CD4-positive, alpha-beta T cell (primary cell): ENCODE data around the gene UBE2E1. TPM values are rescaled to one million over a fixed set of nuclear protein-coding genes. Genes with fewer than 3 reads are reported as not detected.
A peak's percentile ranks its signal among the peaks of the same experiment; 100 is the strongest.

ENCODE experiments used
- ATAC-seq: fragments of 200-7000 bp; cut with Tn5 transposase; one replicate; pipeline ENCODE4 v1.10.0; 2022; ENCODE audit warnings: mild to moderate bottlenecking; ENCODE audit not compliant: poor library complexity
- CTCF ChIA-PET: fragments of 350-600 bp; sonication (Branson Sonifier 250); formaldehyde crosslinking; loops from one replicate; lab custom pipeline; 2021; ENCODE audit warnings: antibody characterized with exemption, inconsistent platforms; lab: Charles Lee
- POLR2A ChIA-PET: fragments of 350-600 bp; sonication (Branson Sonifier 250); formaldehyde crosslinking; loops from one replicate; lab custom pipeline; 2021; ENCODE audit warnings: antibody characterized with exemption, inconsistent platforms; lab: Charles Lee
- DNase-seq, 14 experiments: peaks; one replicate each; pipeline ENCODE4 v3.0.0-alpha.2; 2013 to 2020; ENCODE audit warnings: mixed read lengths in 2 of 14
- H3K27ac ChIP-seq, 2 donors: one replicate each; pipeline versions ENCODE4 v1.5.1 to v1.7.0; 2013; ENCODE audit warnings: low read length in 2 of 2, low read depth in 1 of 2, mild to moderate bottlenecking in 1 of 2
- H3K27me3 ChIP-seq, 2 experiments: 1 replicate in 1 of 2; 2 replicates in 1 of 2; pipeline versions ENCODE4 v1.6.1 to v1.7.0; 2013; ENCODE audit warnings: low read length in 2 of 2, control low read depth in 1 of 2, mild to moderate bottlenecking in 1 of 2, moderate library complexity in 1 of 2; ENCODE audit not compliant: insufficient read depth in 2 of 2, control insufficient read depth in 1 of 2
- H3K36me3 ChIP-seq: one replicate; pipeline ENCODE4 v1.6.1; 2013; ENCODE audit warnings: low read length, control low read depth; ENCODE audit not compliant: insufficient read depth
- H3K4me1 ChIP-seq: one replicate; pipeline ENCODE4 v1.6.1; 2013; ENCODE audit warnings: low read length, control low read depth; ENCODE audit not compliant: insufficient read depth
- H3K4me3 ChIP-seq: one replicate; pipeline ENCODE4 v1.5.1; 2013; ENCODE audit warnings: mild to moderate bottlenecking, low read length, moderate library complexity
- H3K9me3 ChIP-seq, 2 experiments: 1 replicate in 1 of 2; 2 replicates in 1 of 2; pipeline versions ENCODE4 v1.6.1 to v1.7.0; 2013; ENCODE audit warnings: low read length in 2 of 2, mild to moderate bottlenecking in 2 of 2, control low read depth in 1 of 2, moderate library complexity in 1 of 2; ENCODE audit not compliant: control insufficient read depth in 1 of 2, insufficient read depth in 1 of 2
- H3K27ac Mint-ChIP-seq: one replicate; pipeline ENCODE4 v1.8.0; 2020; ENCODE audit warnings: mixed read lengths
- H3K27me3 Mint-ChIP-seq: one replicate; pipeline ENCODE4 v1.8.0; 2021; ENCODE audit warnings: mixed read lengths
- H3K36me3 Mint-ChIP-seq: one replicate; pipeline ENCODE4 v1.8.0; 2021; ENCODE audit warnings: low read depth, mixed read lengths
- H3K4me1 Mint-ChIP-seq: one replicate; pipeline ENCODE4 v1.8.0; 2021; ENCODE audit warnings: low read depth, mixed read lengths
- H3K4me3 Mint-ChIP-seq: one replicate; pipeline ENCODE4 v1.8.0; 2020; ENCODE audit warnings: mild to moderate bottlenecking, mixed read lengths
- H3K9me3 Mint-ChIP-seq: one replicate; pipeline ENCODE4 v1.8.0; 2020; ENCODE audit warnings: mixed read lengths
- CTCF ChIP-seq: fragments of 200-600 bp; IDR thresholded peaks from one replicate; pipeline ENCODE4 v1.8.0; 2022; ENCODE audit warnings: antibody characterized with exemption, mild to moderate bottlenecking
- intact Hi-C, 2 experiments: fragments of 100-400 bp; cut with DNase I in 1 of 2; cut with micrococcal nuclease in 1 of 2; formaldehyde crosslinking; loops; one replicate each; pipeline versions ENCODE4 v1.15.1 to v1.9.0; 2023 to 2025; cut with DNase I, micrococcal nuclease
- total RNA-seq, 174 experiments: library from RNA in 2 of 174; stranded (reverse) in 2 of 174; gene quantifications; one replicate each; pipeline ENCODE4 v1.2.3 and lab custom pipeline; 2021 to 2026

Gene UBE2E1
- total RNA-seq, 2 experiments from 2014 or later = 49.8 to 52.2 TPM

- Mint-ChIP-seq H3K27me3 (no peaks in the 10 kb centered on the region), H3K9me3 (no peaks in the 10 kb centered on the region), H3K27ac (peak overlapping the region; percentile 82), H3K36me3 (peaks cover 48% of the 10 kb centered on the region), H3K4me3 (peak overlapping the region; percentile 98), H3K4me1 (peaks cover 68% of the 10 kb centered on the region)
- Histone ChIP-seq H3K36me3 (no peaks in the 10 kb centered on the region), H3K4me3 (no peak overlapping the region), H3K27me3 (no peaks in the 10 kb centered on the region), H3K4me1 (peaks cover 37% of the 10 kb centered on the region), H3K9me3 (no peaks in the 10 kb centered on the region), H3K27ac (peak overlapping the region; percentile 3 to 56)
- no peak for ATAC-seq
- intact Hi-C loops = loop anchor here in 1 of 2 experiments (5.0 to 10.0 kb wide), 3 partner anchors 109 to 1976 kb away; partner anchors contain the start of genes NGLY1, NKIRAS1, NR1D2 and RPL15
- TF ChIP-seq CTCF = no peak
- peak in 1 of 14 experiments; percentile 7 for DNase-seq
- POLR2A ChIA-PET = interaction anchor here (1.9 to 7.4 kb wide), 2 partner anchors 109 to 136 kb away, joined by 5 to 63 read pairs; partner anchors contain the start of genes NKIRAS1, NR1D2 and RPL15
- CTCF ChIA-PET = interaction anchor here (1.0 kb wide), 1 partner anchor 17 kb away, joined by 3 read pairs; no protein-coding TSS in a partner anchor
Observed at GRCh38 chr3:23808525-23808924, 2.8 kb downstream of the UBE2E1 start.

GRCh38 chr3:23809294-23809693 is 3.5 kb downstream of the UBE2E1 start:
- Mint-ChIP-seq H3K9me3 (no peaks in the 10 kb centered on the region), H3K36me3 (peaks cover 48% of the 10 kb centered on the region), H3K27ac (peak overlapping the region; percentile 82), H3K4me1 (peaks cover 69% of the 10 kb centered on the region), H3K27me3 (no peaks in the 10 kb centered on the region), H3K4me3 (peak overlapping the region; percentile 98)
- Histone ChIP-seq H3K27ac (peak overlapping the region in 1 of 2 donors; percentile 23), H3K9me3 (no peaks in the 10 kb centered on the region), H3K4me1 (peaks cover 37% of the 10 kb centered on the region), H3K27me3 (no peaks in the 10 kb centered on the region), H3K36me3 (no peaks in the 10 kb centered on the region), H3K4me3 (peak overlapping the region; percentile 81)
- DNase-seq = peak in 2 of 14 experiments; percentile 32 to 44
- CTCF ChIA-PET = interaction anchor here (1.0 kb wide), 1 partner anchor 16 kb away, joined by 3 read pairs; no protein-coding TSS in a partner anchor
- no peak for ATAC-seq
- intact Hi-C loops = loop anchor here in 1 of 2 experiments (5.0 to 10.0 kb wide), 3 partner anchors 108 to 1976 kb away; partner anchors contain the start of genes NGLY1, NKIRAS1, NR1D2 and RPL15
- POLR2A ChIA-PET = interaction anchor here (0.6 to 7.4 kb wide), 4 partner anchors 28 to 135 kb away, joined by 3 to 63 read pairs (median 4); partner anchors contain the start of genes NKIRAS1, NR1D2 and RPL15
- TF ChIP-seq CTCF = no peak

- Mint-ChIP-seq H3K9me3 (no peaks in the 10 kb centered on the region), H3K4me3 (peak overlapping the region; percentile 98), H3K36me3 (peaks cover 48% of the 10 kb centered on the region), H3K27me3 (no peaks in the 10 kb centered on the region), H3K4me1 (peaks cover 74% of the 10 kb centered on the region), H3K27ac (peak overlapping the region; percentile 82)
- H3K27ac ChIP-seq = peak overlapping the region; percentile 56 to 62
- peak in 2 of 14 experiments; percentile 32 to 41 for DNase-seq
- no peak for TF ChIP-seq CTCF
- ChIA-PET CTCF (no interaction called here), POLR2A (interaction anchor here (0.6 to 7.4 kb wide), 5 partner anchors 27 to 136 kb away, joined by 3 to 63 read pairs (median 4); partner anchors contain the start of genes NKIRAS1, NR1D2 and RPL15)
- H3K4me1 ChIP-seq = peaks cover 38% of the 10 kb centered on the region
- no peak for ATAC-seq
- no peaks in the 10 kb centered on the region for H3K36me3 ChIP-seq
- H3K9me3 ChIP-seq = no peaks in the 10 kb centered on the region
- H3K4me3 ChIP-seq = peak overlapping the region; percentile 81
- no peaks in the 10 kb centered on the region for H3K27me3 ChIP-seq
- intact Hi-C loops = loop anchor here in 1 of 2 experiments (5.0 to 10.0 kb wide), 3 partner anchors 107 to 1975 kb away; partner anchors contain the start of genes NGLY1, NKIRAS1, NR1D2 and RPL15
Observed at GRCh38 chr3:23809840-23810342, 4.1 kb downstream of the UBE2E1 start.
